Keratinocyte (primary cell): ENCODE results near the gene ANO2. TPM values are rescaled to one million over a fixed set of nuclear protein-coding genes. Genes with fewer than 3 reads are reported as not detected.

Source experiments
- DNase-seq: peaks from one replicate; pipeline ENCODE4 v3.0.0-alpha.2; 2011; ENCODE audit warnings: low read depth, missing footprints, low spot score
- FAIRE-seq: peaks from 2 replicates; lab custom pipeline; 2011; peaks lifted over from hg19 to GRCh38; lab: Jason Lieb, UNC
- H2AFZ ChIP-seq: 2 replicates; pipeline ENCODE4 v1.6.0; 2012; ENCODE audit warnings: low read length, control low read depth, inconsistent platforms; ENCODE audit not compliant: control insufficient read depth
- H3K27ac ChIP-seq: 2 replicates; pipeline ENCODE4 v1.5.1; 2011; ENCODE audit warnings: low read length; ENCODE audit not compliant: control insufficient read depth, insufficient read depth
- H3K27me3 ChIP-seq: 3 replicates; pipeline ENCODE4 v1.6.0; 2011; ENCODE audit warnings: low read length; ENCODE audit not compliant: control insufficient read depth, insufficient read depth; ENCODE audit errors: extremely low read depth
- H3K36me3 ChIP-seq, 2 experiments: 2 replicates in 1 of 2; 3 replicates in 1 of 2; pipeline ENCODE4 v1.5.1; 2011; ENCODE audit warnings: low read length in 2 of 2, mild to moderate bottlenecking in 1 of 2; ENCODE audit not compliant: control insufficient read depth in 2 of 2, insufficient read depth in 2 of 2; ENCODE audit errors: extremely low read depth in 1 of 2
- H3K4me1 ChIP-seq: 3 replicates; pipeline ENCODE4 v1.5.1; 2011; ENCODE audit warnings: low read length; ENCODE audit not compliant: control insufficient read depth, insufficient read depth; ENCODE audit errors: extremely low read depth
- H3K4me2 ChIP-seq: 3 replicates; pipeline ENCODE4 v1.6.0; 2011; ENCODE audit warnings: low read depth, low read length; ENCODE audit not compliant: control insufficient read depth, insufficient read depth; ENCODE audit errors: extremely low read depth
- H3K4me3 ChIP-seq, 3 experiments: fragments of 200-600 bp in 1 of 3; sonication (generic) in 1 of 3; 2 replicates in 2 of 3; 3 replicates in 1 of 3; pipeline ENCODE4 v1.5.1; 2011 to 2016; ENCODE audit warnings: low read length in 3 of 3, mild to moderate bottlenecking in 3 of 3, control low read depth in 2 of 3, inconsistent platforms in 1 of 3, low read depth in 1 of 3, mixed read lengths in 1 of 3, mixed run types in 1 of 3, moderate library complexity in 1 of 3; ENCODE audit not compliant: control insufficient read depth in 2 of 3, insufficient read depth in 2 of 3; ENCODE audit errors: extremely low read depth in 1 of 3
- H3K79me2 ChIP-seq: 2 replicates; pipeline ENCODE4 v1.6.0; 2012; ENCODE audit warnings: low read length; ENCODE audit not compliant: control insufficient read depth, insufficient read depth
- H3K9ac ChIP-seq: 3 replicates; pipeline ENCODE4 v1.6.0; 2011; ENCODE audit warnings: low read length; ENCODE audit not compliant: control insufficient read depth, insufficient read depth; ENCODE audit errors: extremely low read depth
- H3K9me1 ChIP-seq: 3 replicates; pipeline ENCODE4 v1.6.0; 2011; ENCODE audit warnings: low read length; ENCODE audit not compliant: control insufficient read depth, insufficient read depth; ENCODE audit errors: extremely low read depth
- H3K9me3 ChIP-seq: 2 replicates; pipeline ENCODE4 v1.5.1; 2012; ENCODE audit warnings: low read depth, low read length; ENCODE audit not compliant: control insufficient read depth
- H4K20me1 ChIP-seq: 3 replicates; pipeline ENCODE4 v1.6.0; 2011; ENCODE audit warnings: low read length; ENCODE audit not compliant: control insufficient read depth, insufficient read depth; ENCODE audit errors: extremely low read depth
- EZH2 ChIP-seq: IDR thresholded peaks from one replicate; pipeline ENCODE4 v1.6.1; 2012; ENCODE audit warnings: inconsistent platforms, mild to moderate bottlenecking, low read length, moderate library complexity
- dilution Hi-C: fragments of 300-500 bp; cut with MboI; formaldehyde crosslinking; loops from one replicate; pipeline ENCODE4 v1.7.0; 2020; ENCODE audit warnings: low sequenced_read_pairs; ENCODE audit not compliant: extremely low pct_ligation_motif_present
- polyA plus RNA-seq, 5 experiments: library from polyadenylated mRNA; depleted of rRNA in 3 of 5; stranded (reverse) in 3 of 5; stranded (forward) in 1 of 5; unstranded in 1 of 5; fragments of >200 nt; gene quantifications; 1 replicate in 1 of 5; 2 replicates in 3 of 5; 3 replicates in 1 of 5; pipeline versions ENCODE4 v1.2.1 to v1.2.3, GENCODE V29; 2011 to 2012; ENCODE audit warnings: missing spikeins in 2 of 5, low read depth in 1 of 5, low replicate concordance in 1 of 5
- TF ChIP-seq, protein P1 (sequence below), 3 experiments: IDR thresholded peaks in 1 of 3; conservative IDR thresholded peaks in 1 of 3; optimal IDR thresholded peaks in 1 of 3; 2 replicates in 2 of 3; 3 replicates in 1 of 3; pipeline versions ENCODE3 to v1.5.1; 2011; ENCODE audit warnings: low read length in 3 of 3, mild to moderate bottlenecking in 3 of 3, moderate library complexity in 2 of 3, control low read depth in 1 of 3, inconsistent platforms in 1 of 3; ENCODE audit not compliant: insufficient read depth in 2 of 3; ENCODE audit errors: extremely low read depth in 1 of 3

The ANO2 gene
- polyA plus RNA-seq, 1 donor (not counting 4 experiments of a cell fraction or from before 2014, with no cell fraction given), result 0.14 TPM

DNA sequence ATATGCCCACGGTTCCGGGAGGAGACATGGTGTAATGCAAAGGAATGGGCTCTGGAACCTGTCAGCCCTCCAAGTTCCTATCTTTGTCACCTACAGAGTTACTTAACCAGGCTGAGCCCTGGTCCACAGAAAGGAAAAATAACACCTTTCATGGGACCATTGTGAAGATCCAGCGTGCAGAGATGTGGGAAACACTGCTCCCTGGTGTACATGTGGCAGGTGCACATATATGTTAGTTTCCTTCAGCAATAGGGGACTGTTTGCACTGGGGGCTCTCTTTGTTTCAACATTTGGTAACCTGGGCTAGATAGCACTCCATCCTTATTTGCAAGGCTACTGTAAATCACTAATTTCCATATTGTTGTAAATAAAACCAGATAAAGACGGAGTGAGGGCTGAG is 72.3 kb downstream of the ANO2 start:
- dilution Hi-C loops, result no loop called here
- no peaks in the 10 kb centered on the region for H3K27me3 ChIP-seq

GRCh38 chr12:5871741-5872140 is 73.3 kb downstream of the ANO2 start:
- H3K9me1 ChIP-seq, result no peaks in the 10 kb centered on the region
- no peak for TF ChIP-seq EZH2
- TF ChIP-seq, protein P1, sequence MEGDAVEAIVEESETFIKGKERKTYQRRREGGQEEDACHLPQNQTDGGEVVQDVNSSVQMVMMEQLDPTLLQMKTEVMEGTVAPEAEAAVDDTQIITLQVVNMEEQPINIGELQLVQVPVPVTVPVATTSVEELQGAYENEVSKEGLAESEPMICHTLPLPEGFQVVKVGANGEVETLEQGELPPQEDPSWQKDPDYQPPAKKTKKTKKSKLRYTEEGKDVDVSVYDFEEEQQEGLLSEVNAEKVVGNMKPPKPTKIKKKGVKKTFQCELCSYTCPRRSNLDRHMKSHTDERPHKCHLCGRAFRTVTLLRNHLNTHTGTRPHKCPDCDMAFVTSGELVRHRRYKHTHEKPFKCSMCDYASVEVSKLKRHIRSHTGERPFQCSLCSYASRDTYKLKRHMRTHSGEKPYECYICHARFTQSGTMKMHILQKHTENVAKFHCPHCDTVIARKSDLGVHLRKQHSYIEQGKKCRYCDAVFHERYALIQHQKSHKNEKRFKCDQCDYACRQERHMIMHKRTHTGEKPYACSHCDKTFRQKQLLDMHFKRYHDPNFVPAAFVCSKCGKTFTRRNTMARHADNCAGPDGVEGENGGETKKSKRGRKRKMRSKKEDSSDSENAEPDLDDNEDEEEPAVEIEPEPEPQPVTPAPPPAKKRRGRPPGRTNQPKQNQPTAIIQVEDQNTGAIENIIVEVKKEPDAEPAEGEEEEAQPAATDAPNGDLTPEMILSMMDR (optimal IDR thresholded peaks at IDR 0.05 in 1 of 3, IDR thresholded peaks at IDR 0.05 in 1 of 3, conservative IDR thresholded peaks at IDR 0.05 in 1 of 3; ENCODE audit: extremely low read depth in 1 of 3, insufficient read depth in 2 of 3, low read length in 3 of 3), result no peak
- H3K79me2 ChIP-seq, result no peaks in the 10 kb centered on the region
- H2AFZ ChIP-seq, result no peak overlapping the region
- H4K20me1 ChIP-seq, result no peaks in the 10 kb centered on the region
- H3K9ac ChIP-seq, result no peak overlapping the region
- no peak overlapping the region for H3K27ac ChIP-seq
- FAIRE-seq (no peak), DNase-seq (no peak)
- H3K9me3 ChIP-seq, result no peaks in the 10 kb centered on the region
- no peaks in the 10 kb centered on the region for H3K4me1 ChIP-seq
- dilution Hi-C loops, result no loop called here
- no peaks in the 10 kb centered on the region for H3K27me3 ChIP-seq
- no peaks in the 10 kb centered on the region for H3K36me3 ChIP-seq
- no peak overlapping the region for H3K4me3 ChIP-seq
- no peak overlapping the region for H3K4me2 ChIP-seq

More for the DNA sequence above, 72.3 kb downstream of the ANO2 start:
- no peak for FAIRE-seq
- TF ChIP-seq, protein P1 (optimal IDR thresholded peaks at IDR 0.05 in 1 of 3, IDR thresholded peaks at IDR 0.05 in 1 of 3, conservative IDR thresholded peaks at IDR 0.05 in 1 of 3; ENCODE audit: extremely low read depth in 1 of 3, insufficient read depth in 2 of 3, low read length in 3 of 3), result peak; percentile 19 to 50 (median 39)
- no peak for TF ChIP-seq EZH2
- Histone ChIP-seq H2AFZ (no peak overlapping the region), H3K4me3 (no peak overlapping the region), H3K4me1 (no peaks in the 10 kb centered on the region), H3K9me3 (no peaks in the 10 kb centered on the region), H3K4me2 (no peak overlapping the region), H3K27ac (no peak overlapping the region), H3K79me2 (no peaks in the 10 kb centered on the region), H3K9me1 (no peaks in the 10 kb centered on the region), H4K20me1 (no peaks in the 10 kb centered on the region), H3K9ac (no peak overlapping the region), H3K36me3 (no peaks in the 10 kb centered on the region)
- no peak for DNase-seq
